HepG2 (cell line): ENCODE measurements around the gene MYCBP2. TPM values are rescaled to one million over a fixed set of nuclear protein-coding genes. Genes with fewer than 3 reads are reported as not detected.
A peak's percentile ranks its signal among the peaks of the same experiment; 100 is the strongest.

ENCODE experiments used
- ATAC-seq: fragments of 200-7000 bp; cut with Tn5 transposase; 3 replicates; pipeline ENCODE4 v1.9.1; 2020; ENCODE audit warnings: mild to moderate bottlenecking, moderate library complexity
- BruUV-seq: library from RNA; stranded (reverse); fragments of 400-500 nt; replicated peaks from 2 replicates; lab custom pipeline; 2021; lab: Mats Ljungman, UMichigan
- CTCF ChIA-PET: fragments of 300-600 bp; formaldehyde crosslinking; extraction: SDS; loops from one replicate; lab custom pipeline; 2021; ENCODE audit warnings: low total read pairs, inconsistent platforms, low intra/inter-chr PET ratio; lab: Yijun Ruan, JAX
- POLR2A ChIA-PET: fragments of 350-600 bp; sonication (Branson Sonifier 250); formaldehyde crosslinking; loops from one replicate; lab custom pipeline; 2020; ENCODE audit warnings: antibody characterized with exemption, inconsistent platforms; lab: Yijun Ruan, JAX
- DNase-seq: peaks from one replicate; pipeline ENCODE4 v3.0.0-alpha.2; 2015; ENCODE audit warnings: low spot score
- FAIRE-seq: peaks from 3 replicates; lab custom pipeline; 2011; peaks lifted over from hg19 to GRCh38; lab: Jason Lieb, UNC
- H2AFZ ChIP-seq: one replicate; pipeline ENCODE4 v1.6.1; 2011; ENCODE audit warnings: low read length, inconsistent platforms
- H3K27ac ChIP-seq: fragments of 300-600 bp; 3 replicates; pipeline ENCODE4 v1.8.0; 2011; ENCODE audit warnings: mixed run types, mild to moderate bottlenecking, mixed read lengths, low read length, inconsistent platforms; ENCODE audit not compliant: insufficient read depth; ENCODE audit errors: extremely low read length
- H3K27me3 ChIP-seq, 2 experiments: fragments of 200-600 bp in 1 of 2; 2 replicates in 1 of 2; 3 replicates in 1 of 2; pipeline versions ENCODE4 v1.6.0 to v1.8.0; 2011; ENCODE audit warnings: low read length in 2 of 2, mild to moderate bottlenecking in 2 of 2, moderate library complexity in 2 of 2, inconsistent platforms in 1 of 2; ENCODE audit not compliant: insufficient read depth in 2 of 2, control insufficient read depth in 1 of 2
- H3K36me3 ChIP-seq, 2 experiments: fragments of 200-600 bp in 1 of 2; replicated peaks in 1 of 2; 2 replicates in 1 of 2; 3 replicates in 1 of 2; pipeline versions ENCODE4 v1.5.1 to v1.8.0; 2011; ENCODE audit warnings: low read length in 2 of 2, inconsistent platforms in 1 of 2; ENCODE audit not compliant: insufficient read depth in 2 of 2, control insufficient read depth in 1 of 2
- H3K4me1 ChIP-seq: 2 replicates; pipeline ENCODE4 v1.5.1; 2012; ENCODE audit warnings: low read length, inconsistent platforms; ENCODE audit not compliant: insufficient read depth
- H3K4me2 ChIP-seq: 2 replicates; pipeline ENCODE4 v1.6.0; 2011; ENCODE audit warnings: low read depth, low read length, inconsistent platforms
- H3K4me3 ChIP-seq, 3 experiments: fragments of 200-600 bp in 1 of 3; sonication (generic), shearing (Covaris generic) in 1 of 3; replicated peaks in 1 of 3; 2 replicates each; pipeline ENCODE4 v1.5.1; 2011 to 2016; ENCODE audit warnings: low read length in 3 of 3, inconsistent platforms in 2 of 3, low read depth in 2 of 3, mild to moderate bottlenecking in 2 of 3, control low read depth in 1 of 3, mixed read lengths in 1 of 3; ENCODE audit not compliant: insufficient read depth in 1 of 3
- H3K79me2 ChIP-seq: one replicate; pipeline ENCODE4 v1.6.1; 2011; ENCODE audit warnings: low read length, inconsistent platforms; ENCODE audit not compliant: insufficient read depth
- H3K9ac ChIP-seq: 2 replicates; pipeline ENCODE4 v1.6.0; 2011; ENCODE audit warnings: mild to moderate bottlenecking, low read depth, low read length, inconsistent platforms; ENCODE audit not compliant: insufficient read depth
- H3K9me3 ChIP-seq: 2 replicates; pipeline ENCODE4 v1.5.1; 2012; ENCODE audit warnings: mild to moderate bottlenecking, low read length
- H4K20me1 ChIP-seq: 2 replicates; pipeline ENCODE4 v1.6.0; 2011; ENCODE audit warnings: inconsistent platforms, mild to moderate bottlenecking, low read length, moderate library complexity; ENCODE audit not compliant: insufficient read depth
- FOXK2 ChIP-seq: fragments of 450-650 bp; IDR thresholded peaks from 2 replicates; pipeline ENCODE4 v1.6.1; 2016
- MAZ ChIP-seq, 2 experiments: sonication (generic) in 1 of 2; formaldehyde crosslinking in 1 of 2; IDR thresholded peaks; 2 replicates each; pipeline versions ENCODE4 v1.5.0 to v1.6.1; 2012 to 2020; ENCODE audit warnings: low read depth in 2 of 2, mild to moderate bottlenecking in 2 of 2, borderline replicate concordance in 1 of 2, improper control_type of control experiment in 1 of 2, low read length in 1 of 2, missing genetic modification reagents in 1 of 2, moderate library complexity in 1 of 2
- ZNF7 ChIP-seq: IDR thresholded peaks from 2 replicates; pipeline ENCODE4 v1.6.1; 2016; ENCODE audit warnings: missing biosample characterization, missing genetic modification reagents
- WGBS: methylation state at CpG from one replicate; pipeline ENCODE4 v1.1.6; 2017; ENCODE audit warnings: low lambda C conversion rate; 5-methylcytosine and 5-hydroxymethylcytosine counted together
- in situ Hi-C: cut with HindIII; loops from 2 replicates; pipeline ENCODE4 v1.10.0; 2017; ENCODE audit warnings: low pct_unique_long_range_greater_than_20kb; ENCODE audit not compliant: extremely low pct_ligation_motif_present
- intact Hi-C: fragments of 100-400 bp; cut with micrococcal nuclease; formaldehyde crosslinking; loops from one replicate; pipeline ENCODE4 v1.10.0; 2022; ENCODE audit not compliant: unreplicated experiment
- polyA plus RNA-seq, 8 experiments: library from polyadenylated mRNA; depleted of rRNA in 3 of 8; stranded (reverse) in 7 of 8; unstranded in 1 of 8; fragments of >200 nt; fragmentation: Illumina TruSeq in 4 of 8; extraction: Trizol in 4 of 8; gene quantifications; 2 replicates each; pipeline versions ENCODE4 v1.2.1 to v1.2.3, GENCODE V29; 2011 to 2016; ENCODE audit warnings: low read depth in 4 of 8, missing spikeins in 1 of 8, mixed read lengths in 1 of 8; ENCODE audit not compliant: insufficient read depth in 1 of 8
- total RNA-seq, 5 experiments: library from RNA; depleted of rRNA; stranded (reverse); fragments of >200 nt; fragmentation: Illumina TruSeq; extraction: Trizol; gene quantifications; 2 replicates each; pipeline ENCODE4 v1.2.3, GENCODE V29; 2016; ENCODE audit warnings: low read depth in 1 of 5
- TF ChIP-seq, protein P1 (sequence below): sonication (generic); formaldehyde crosslinking; IDR thresholded peaks from 2 replicates; pipeline ENCODE4 v1.5.1; 2020; ENCODE audit warnings: mild to moderate bottlenecking, missing genetic modification reagents, borderline replicate concordance

MYCBP2 gene
- total and polyA plus RNA-seq, 2 of the 13 experiments (the other 11 are each of a cell fraction or from before 2014, with no cell fraction given): 16.3 to 35.3 TPM

DNA sequence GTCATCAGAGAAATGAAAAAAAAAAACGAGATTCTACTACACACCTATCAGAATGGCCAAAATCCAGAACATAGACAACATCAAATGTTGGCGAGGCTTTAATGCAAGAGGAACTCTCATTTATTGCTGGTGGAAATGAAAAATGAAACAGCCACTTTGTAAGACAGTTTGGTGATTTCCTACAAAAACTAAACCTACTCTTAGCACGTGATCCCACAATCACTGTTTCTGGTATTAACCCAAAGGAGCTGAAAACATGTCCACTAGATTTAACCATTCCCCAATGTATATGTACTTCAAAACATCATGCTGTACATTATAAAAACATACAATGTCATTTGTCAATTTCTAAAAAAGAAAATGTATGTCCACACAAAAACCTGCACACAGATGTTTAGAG is 13.0 kb downstream of the MYCBP2 start:
- H3K27me3 ChIP-seq: no peaks in the 10 kb centered on the region
- 88% methylated on average over 3 of the region's 3 CpGs for WGBS
- no peak for ATAC-seq
- no peak overlapping the region for H3K4me3 ChIP-seq
- no peaks in the 10 kb centered on the region; a peak in 1 of 5 replicates for H3K36me3 ChIP-seq
- FAIRE-seq: no peak
- CTCF ChIA-PET: no interaction called here
- no peak for DNase-seq
- peaks cover 62% of the 10 kb centered on the region for H3K79me2 ChIP-seq
- H4K20me1 ChIP-seq: no peaks in the 10 kb centered on the region
- H3K4me2 ChIP-seq: no peak overlapping the region
- H2AFZ ChIP-seq: no peak overlapping the region
- in situ Hi-C loops: no loop called here
- no TSS peak for BruUV-seq
- no peak overlapping the region for H3K9ac ChIP-seq
- POLR2A ChIA-PET: no interaction called here
- TF ChIP-seq ZNF7 (CRISPR knock-in tag) (peak; percentile 62), FOXK2 (no peak), MAZ (IDR thresholded peaks at IDR 0.05; ENCODE audit: borderline replicate concordance, low read depth, low read length) (no peak), MAZ (CRISPR knock-in tag; IDR thresholded peaks at IDR 0.05; ENCODE audit: low read depth) (no peak)
- TF ChIP-seq, protein P1, sequence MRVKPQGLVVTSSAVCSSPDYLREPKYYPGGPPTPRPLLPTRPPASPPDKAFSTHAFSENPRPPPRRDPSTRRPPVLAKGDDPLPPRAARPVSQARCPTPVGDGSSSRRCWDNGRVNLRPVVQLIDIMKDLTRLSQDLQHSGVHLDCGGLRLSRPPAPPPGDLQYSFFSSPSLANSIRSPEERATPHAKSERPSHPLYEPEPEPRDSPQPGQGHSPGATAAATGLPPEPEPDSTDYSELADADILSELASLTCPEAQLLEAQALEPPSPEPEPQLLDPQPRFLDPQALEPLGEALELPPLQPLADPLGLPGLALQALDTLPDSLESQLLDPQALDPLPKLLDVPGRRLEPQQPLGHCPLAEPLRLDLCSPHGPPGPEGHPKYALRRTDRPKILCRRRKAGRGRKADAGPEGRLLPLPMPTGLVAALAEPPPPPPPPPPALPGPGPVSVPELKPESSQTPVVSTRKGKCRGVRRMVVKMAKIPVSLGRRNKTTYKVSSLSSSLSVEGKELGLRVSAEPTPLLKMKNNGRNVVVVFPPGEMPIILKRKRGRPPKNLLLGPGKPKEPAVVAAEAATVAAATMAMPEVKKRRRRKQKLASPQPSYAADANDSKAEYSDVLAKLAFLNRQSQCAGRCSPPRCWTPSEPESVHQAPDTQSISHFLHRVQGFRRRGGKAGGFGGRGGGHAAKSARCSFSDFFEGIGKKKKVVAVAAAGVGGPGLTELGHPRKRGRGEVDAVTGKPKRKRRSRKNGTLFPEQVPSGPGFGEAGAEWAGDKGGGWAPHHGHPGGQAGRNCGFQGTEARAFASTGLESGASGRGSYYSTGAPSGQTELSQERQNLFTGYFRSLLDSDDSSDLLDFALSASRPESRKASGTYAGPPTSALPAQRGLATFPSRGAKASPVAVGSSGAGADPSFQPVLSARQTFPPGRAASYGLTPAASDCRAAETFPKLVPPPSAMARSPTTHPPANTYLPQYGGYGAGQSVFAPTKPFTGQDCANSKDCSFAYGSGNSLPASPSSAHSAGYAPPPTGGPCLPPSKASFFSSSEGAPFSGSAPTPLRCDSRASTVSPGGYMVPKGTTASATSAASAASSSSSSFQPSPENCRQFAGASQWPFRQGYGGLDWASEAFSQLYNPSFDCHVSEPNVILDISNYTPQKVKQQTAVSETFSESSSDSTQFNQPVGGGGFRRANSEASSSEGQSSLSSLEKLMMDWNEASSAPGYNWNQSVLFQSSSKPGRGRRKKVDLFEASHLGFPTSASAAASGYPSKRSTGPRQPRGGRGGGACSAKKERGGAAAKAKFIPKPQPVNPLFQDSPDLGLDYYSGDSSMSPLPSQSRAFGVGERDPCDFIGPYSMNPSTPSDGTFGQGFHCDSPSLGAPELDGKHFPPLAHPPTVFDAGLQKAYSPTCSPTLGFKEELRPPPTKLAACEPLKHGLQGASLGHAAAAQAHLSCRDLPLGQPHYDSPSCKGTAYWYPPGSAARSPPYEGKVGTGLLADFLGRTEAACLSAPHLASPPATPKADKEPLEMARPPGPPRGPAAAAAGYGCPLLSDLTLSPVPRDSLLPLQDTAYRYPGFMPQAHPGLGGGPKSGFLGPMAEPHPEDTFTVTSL (CRISPR knock-in tag): no peak
- 0 out of 2 replicates have a peak, but pooled peaks cover 7% of the 10 kb centered on the region for H3K4me1 ChIP-seq
- intact Hi-C loops: no loop called here
- no peaks in the 10 kb centered on the region for H3K9me3 ChIP-seq
- no peak overlapping the region for H3K27ac ChIP-seq
